ENCODE data around the gene CPAMD8. TPM values are rescaled to one million over a fixed set of nuclear protein-coding genes. Genes with fewer than 3 reads are reported as not detected.

The CPAMD8 gene
- total RNA-seq, 2 experiments from 2014 or later, result 0.31 to 0.88 TPM

GRCh38 chr19:16917401-16917800 is 109.2 kb downstream of the CPAMD8 start:
- CTCF ChIA-PET, result no interaction called here
- no peak for DNase-seq
- intact Hi-C loops (cut with micrococcal nuclease), result no loop called here
- H3K27ac Mint-ChIP-seq, result no peak overlapping the region
- POLR2A ChIA-PET, result interaction anchor here (0.6 kb wide), 1 partner anchor 353 kb away, joined by 3 read pairs; no protein-coding TSS in a partner anchor
- peaks cover 1% of the 10 kb centered on the region for H3K36me3 Mint-ChIP-seq
- no peak overlapping the region for H3K4me3 Mint-ChIP-seq
- H3K4me1 Mint-ChIP-seq (ENCODE audit: low read depth), result no peaks in the 10 kb centered on the region
- H3K27me3 Mint-ChIP-seq, result peaks cover 3% of the 10 kb centered on the region
- peaks cover 25% of the 10 kb centered on the region for H3K9me3 Mint-ChIP-seq

- Mint-ChIP-seq H3K36me3 (peaks cover 3% of the 10 kb centered on the region), H3K9me3 (peaks cover 30% of the 10 kb centered on the region), H3K4me3 (no peak overlapping the region), H3K27me3 (peaks cover 3% of the 10 kb centered on the region), H3K27ac (no peak overlapping the region), H3K4me1 (ENCODE audit: low read depth) (no peaks in the 10 kb centered on the region)
- no peak for DNase-seq
- ChIA-PET POLR2A (no interaction called here), CTCF (no interaction called here)
- intact Hi-C loops (cut with micrococcal nuclease), result no loop called here
These were observed 110.9 kb downstream of the CPAMD8 start for GRCh38 chr19:16915734-16916133.

- H3K9me3 Mint-ChIP-seq, result peaks cover 30% of the 10 kb centered on the region
- ChIA-PET CTCF (no interaction called here), POLR2A (no interaction called here)
- H3K27me3 Mint-ChIP-seq, result peaks cover 3% of the 10 kb centered on the region
- no peak overlapping the region for H3K4me3 Mint-ChIP-seq
- peaks cover 3% of the 10 kb centered on the region for H3K36me3 Mint-ChIP-seq
- H3K27ac Mint-ChIP-seq, result no peak overlapping the region
- DNase-seq, result no peak
- no peaks in the 10 kb centered on the region for H3K4me1 Mint-ChIP-seq (ENCODE audit: low read depth)
- intact Hi-C loops (cut with micrococcal nuclease), result no loop called here
These were observed 111.5 kb downstream of the CPAMD8 start for GRCh38 chr19:16915135-16915534.

GRCh38 chr19:16914421-16914820 is 112.2 kb downstream of the CPAMD8 start:
- DNase-seq, result no peak
- Mint-ChIP-seq H3K4me3 (no peak overlapping the region), H3K27me3 (peaks cover 3% of the 10 kb centered on the region), H3K9me3 (peaks cover 28% of the 10 kb centered on the region), H3K36me3 (peaks cover 3% of the 10 kb centered on the region), H3K27ac (no peak overlapping the region), H3K4me1 (ENCODE audit: low read depth) (no peaks in the 10 kb centered on the region)
- CTCF ChIA-PET, result no interaction called here
- POLR2A ChIA-PET, result no interaction called here
- intact Hi-C loops (cut with micrococcal nuclease), result no loop called here

GRCh38 chr19:16912780-16913179 is 113.8 kb downstream of the CPAMD8 start:
- H3K4me3 Mint-ChIP-seq, result no peak overlapping the region
- CTCF ChIA-PET, result no interaction called here
- intact Hi-C loops (cut with micrococcal nuclease), result no loop called here
- peaks cover 2% of the 10 kb centered on the region for H3K36me3 Mint-ChIP-seq
- H3K4me1 Mint-ChIP-seq (ENCODE audit: low read depth), result no peaks in the 10 kb centered on the region
- peaks cover 2% of the 10 kb centered on the region for H3K27me3 Mint-ChIP-seq
- H3K27ac Mint-ChIP-seq, result no peak overlapping the region
- no peak for DNase-seq
- H3K9me3 Mint-ChIP-seq, result peaks cover 25% of the 10 kb centered on the region
- POLR2A ChIA-PET, result no interaction called here

- intact Hi-C loops (cut with micrococcal nuclease), result no loop called here
- Mint-ChIP-seq H3K27me3 (no peaks in the 10 kb centered on the region), H3K4me1 (ENCODE audit: low read depth) (no peaks in the 10 kb centered on the region), H3K36me3 (peaks cover 2% of the 10 kb centered on the region), H3K27ac (no peak overlapping the region), H3K4me3 (no peak overlapping the region), H3K9me3 (peaks cover 25% of the 10 kb centered on the region)
- POLR2A ChIA-PET, result interaction anchor here (0.5 kb wide), 1 partner anchor 25 kb away, joined by 3 read pairs; no protein-coding TSS in a partner anchor
- DNase-seq, result no peak
- CTCF ChIA-PET, result interaction anchor here (1.4 kb wide), 1 partner anchor 196 kb away, joined by 3 read pairs; no protein-coding TSS in a partner anchor
These were observed 115.6 kb downstream of the CPAMD8 start for GRCh38 chr19:16911046-16911445.

GRCh38 chr19:16908759-16909158 is 117.9 kb downstream of the CPAMD8 start:
- Mint-ChIP-seq H3K9me3 (peaks cover 18% of the 10 kb centered on the region), H3K27me3 (no peaks in the 10 kb centered on the region), H3K4me3 (no peak overlapping the region), H3K36me3 (peaks cover 2% of the 10 kb centered on the region), H3K27ac (no peak overlapping the region), H3K4me1 (ENCODE audit: low read depth) (no peaks in the 10 kb centered on the region)
- ChIA-PET POLR2A (no interaction called here), CTCF (no interaction called here)
- DNase-seq, result no peak
- intact Hi-C loops (cut with micrococcal nuclease), result no loop called here

- intact Hi-C loops (cut with micrococcal nuclease), result no loop called here
- no peaks in the 10 kb centered on the region for H3K27me3 Mint-ChIP-seq
- DNase-seq, result no peak
- peaks cover 5% of the 10 kb centered on the region for H3K4me1 Mint-ChIP-seq (ENCODE audit: low read depth)
- H3K4me3 Mint-ChIP-seq, result no peak overlapping the region
- no peaks in the 10 kb centered on the region for H3K9me3 Mint-ChIP-seq
- no peaks in the 10 kb centered on the region for H3K36me3 Mint-ChIP-seq
- CTCF ChIA-PET, result no interaction called here
- no peak overlapping the region for H3K27ac Mint-ChIP-seq
- POLR2A ChIA-PET, result interaction anchor here (0.6 kb wide), 1 partner anchor 140 kb away, joined by 3 read pairs; no protein-coding TSS in a partner anchor
These were observed 122.0 kb downstream of the CPAMD8 start for GRCh38 chr19:16904599-16904998.

- intact Hi-C loops (cut with micrococcal nuclease), result no loop called here
- Mint-ChIP-seq H3K4me1 (ENCODE audit: low read depth) (peaks cover 14% of the 10 kb centered on the region), H3K27ac (no peak overlapping the region), H3K27me3 (peaks cover 3% of the 10 kb centered on the region), H3K36me3 (no peaks in the 10 kb centered on the region), H3K4me3 (no peak overlapping the region), H3K9me3 (no peaks in the 10 kb centered on the region)
- ChIA-PET POLR2A (no interaction called here), CTCF (no interaction called here)
- no peak for DNase-seq
These were observed 123.3 kb downstream of the CPAMD8 start for GRCh38 chr19:16903347-16903746.

GRCh38 chr19:16902545-16902944 is 124.1 kb downstream of the CPAMD8 start:
- no peak overlapping the region for H3K27ac Mint-ChIP-seq
- no peaks in the 10 kb centered on the region for H3K36me3 Mint-ChIP-seq
- intact Hi-C loops (cut with micrococcal nuclease), result no loop called here
- peaks cover 4% of the 10 kb centered on the region for H3K27me3 Mint-ChIP-seq
- peaks cover 15% of the 10 kb centered on the region for H3K4me1 Mint-ChIP-seq (ENCODE audit: low read depth)
- ChIA-PET CTCF (no interaction called here), POLR2A (no interaction called here)
- no peak overlapping the region for H3K4me3 Mint-ChIP-seq
- no peaks in the 10 kb centered on the region for H3K9me3 Mint-ChIP-seq
- DNase-seq, result no peak

GRCh38 chr19:16901491-16902175 is 125.0 kb downstream of the CPAMD8 start:
- ChIA-PET CTCF (no interaction called here), POLR2A (no interaction called here)
- Mint-ChIP-seq H3K27ac (no peak overlapping the region), H3K4me3 (no peak overlapping the region), H3K36me3 (no peaks in the 10 kb centered on the region), H3K9me3 (no peaks in the 10 kb centered on the region), H3K27me3 (peaks cover 4% of the 10 kb centered on the region), H3K4me1 (ENCODE audit: low read depth) (peaks cover 15% of the 10 kb centered on the region)
- no peak for DNase-seq
- intact Hi-C loops (cut with micrococcal nuclease), result no loop called here

GRCh38 chr19:16899566-16900075 is 127.0 kb downstream of the CPAMD8 start:
- Mint-ChIP-seq H3K4me3 (no peak overlapping the region), H3K9me3 (no peaks in the 10 kb centered on the region), H3K4me1 (ENCODE audit: low read depth) (peaks cover 15% of the 10 kb centered on the region), H3K36me3 (no peaks in the 10 kb centered on the region), H3K27ac (no peak overlapping the region), H3K27me3 (peaks cover 12% of the 10 kb centered on the region)
- DNase-seq, result peak; percentile 62
- intact Hi-C loops (cut with micrococcal nuclease), result loop anchor here (1.0 kb wide), 1 partner anchor 128 kb away; no protein-coding TSS in a partner anchor
- CTCF ChIA-PET, result interaction anchor here (2.3 kb wide), 1 partner anchor 128 kb away, joined by 8 read pairs; no protein-coding TSS in a partner anchor
- POLR2A ChIA-PET, result no interaction called here
